HG03139 (cell line): Measurements from ENCODE around the gene TPRN.

Source experiments
- ATAC-seq: cut with Tn5 transposase; IDR thresholded peaks from one replicate; pipeline ENCODE4 v1.9.1; 2021; ENCODE audit not compliant: unreplicated experiment

TPRN gene

GRCh38 chr9:137145731-137146526, 54.6 kb downstream of the TPRN start:
- no peak for ATAC-seq

GRCh38 chr9:137143459-137143858, 57.1 kb downstream of the TPRN start:
- ATAC-seq: no peak

GRCh38 chr9:137141976-137142936, 58.3 kb downstream of the TPRN start:
- no peak for ATAC-seq
